ENCODE measurements around the gene FGF6. TPM values are rescaled to one million over a fixed set of nuclear protein-coding genes. Genes with fewer than 3 reads are reported as not detected.

The FGF6 gene
- total and polyA plus RNA-seq, 4 donors, result not detected

- H3K27ac ChIP-seq (ENCODE audit: low read depth in 1 of 2, low read length in 1 of 2), result no peak overlapping the region
- peaks cover 0 to 27% (median 19%) of the 10 kb centered on the region in 3 donors for H3K27me3 ChIP-seq (ENCODE audit: control insufficient read depth in 3 of 3, insufficient read depth in 3 of 3, low read length in 2 of 3)
- WGBS, 2 donors, result 75 to 88% methylated on average over 5 of the region's 5 CpGs
- DNase-seq (no peak), ATAC-seq (ENCODE audit: insufficient read depth, low FRiP score) (no peak)
- no peak overlapping the region for H3K9ac ChIP-seq (ENCODE audit: insufficient read depth in 1 of 2, low read length in 2 of 2)
- TF ChIP-seq CTCF (IDR thresholded peaks at IDR 0.05; ENCODE audit: control extremely low read depth, extremely low read depth), result no peak
- no peaks in the 10 kb centered on the region for H3K36me3 ChIP-seq (ENCODE audit: control insufficient read depth in 4 of 4, insufficient read depth in 4 of 4, low read length in 4 of 4)
- H3K4me1 ChIP-seq (ENCODE audit: control insufficient read depth in 5 of 5, insufficient read depth in 5 of 5, low read length in 5 of 5), result peaks cover 0 to 8% (median under 1%) of the 10 kb centered on the region in 5 donors
- H3K4me3 ChIP-seq, result no peak overlapping the region
- H3K9me3 ChIP-seq (ENCODE audit: control insufficient read depth in 4 of 4, insufficient read depth in 3 of 4, low read length in 3 of 4), result peaks cover 0 to under 1% (median 0%) of the 10 kb centered on the region in 4 donors
These were observed 25.4 kb downstream of the FGF6 start for GRCh38 chr12:4420138-4420670.

GRCh38 chr12:4418913-4419312, 26.7 kb downstream of the FGF6 start:
- Histone ChIP-seq H3K36me3 (ENCODE audit: control insufficient read depth in 4 of 4, insufficient read depth in 4 of 4, low read length in 4 of 4) (no peaks in the 10 kb centered on the region), H3K27me3 (ENCODE audit: control insufficient read depth in 3 of 3, insufficient read depth in 3 of 3, low read length in 2 of 3) (peaks cover 0 to 31% (median 20%) of the 10 kb centered on the region in 3 donors), H3K9me3 (ENCODE audit: control insufficient read depth in 4 of 4, insufficient read depth in 3 of 4, low read length in 3 of 4) (peaks cover 0 to 2% (median 0%) of the 10 kb centered on the region in 4 donors), H3K9ac (ENCODE audit: insufficient read depth in 1 of 2, low read length in 2 of 2) (no peak overlapping the region), H3K27ac (ENCODE audit: low read depth in 1 of 2, low read length in 1 of 2) (no peak overlapping the region), H3K4me1 (ENCODE audit: control insufficient read depth in 5 of 5, insufficient read depth in 5 of 5, low read length in 5 of 5) (peaks cover 0 to 5% (median 0%) of the 10 kb centered on the region in 5 donors), H3K4me3 (no peak overlapping the region)
- ATAC-seq (ENCODE audit: insufficient read depth, low FRiP score) (no peak), DNase-seq (no peak)
- WGBS, 2 donors, result 80 to 89% methylated on average over 5 of the region's 5 CpGs
- no peak for TF ChIP-seq CTCF (IDR thresholded peaks at IDR 0.05; ENCODE audit: control extremely low read depth, extremely low read depth)

DNA sequence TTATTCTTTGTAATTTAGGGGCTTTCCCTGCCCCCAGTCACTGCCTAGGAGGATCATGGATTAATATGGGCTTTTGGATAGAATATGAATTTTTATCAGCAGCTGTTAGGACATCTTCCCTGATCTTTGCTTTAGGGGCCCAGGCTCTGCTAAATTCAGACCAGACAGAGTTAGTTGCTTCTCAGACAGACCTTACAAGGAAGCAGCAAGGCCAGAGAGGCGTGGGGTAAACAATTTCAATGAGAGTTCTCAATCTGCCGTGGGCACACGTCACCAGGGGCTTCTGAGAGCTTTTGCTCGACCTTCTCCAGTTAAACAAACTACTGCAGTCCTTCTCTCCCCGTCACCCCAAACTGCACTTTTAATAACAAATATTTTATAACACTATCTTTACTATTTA, 27.7 kb downstream of the FGF6 start:
- Histone ChIP-seq H3K9me3 (ENCODE audit: control insufficient read depth in 4 of 4, insufficient read depth in 3 of 4, low read length in 3 of 4) (peaks cover 0 to 2% (median 0%) of the 10 kb centered on the region in 4 donors), H3K27me3 (ENCODE audit: control insufficient read depth in 3 of 3, insufficient read depth in 3 of 3, low read length in 2 of 3) (peaks cover 0 to 32% (median 22%) of the 10 kb centered on the region in 3 donors), H3K27ac (ENCODE audit: low read depth in 1 of 2, low read length in 1 of 2) (no peak overlapping the region), H3K4me1 (ENCODE audit: control insufficient read depth in 5 of 5, insufficient read depth in 5 of 5, low read length in 5 of 5) (peaks cover 0 to 5% (median 0%) of the 10 kb centered on the region in 5 donors), H3K4me3 (no peak overlapping the region), H3K36me3 (ENCODE audit: control insufficient read depth in 4 of 4, insufficient read depth in 4 of 4, low read length in 4 of 4) (no peaks in the 10 kb centered on the region), H3K9ac (ENCODE audit: insufficient read depth in 1 of 2, low read length in 2 of 2) (no peak overlapping the region)
- TF ChIP-seq CTCF (IDR thresholded peaks at IDR 0.05; ENCODE audit: control extremely low read depth, extremely low read depth), result no peak
- WGBS, 2 donors, result 35 to 70% methylated on average over 5 of the region's 5 CpGs
- ATAC-seq (ENCODE audit: insufficient read depth, low FRiP score), result no peak
- no peak for DNase-seq

DNA sequence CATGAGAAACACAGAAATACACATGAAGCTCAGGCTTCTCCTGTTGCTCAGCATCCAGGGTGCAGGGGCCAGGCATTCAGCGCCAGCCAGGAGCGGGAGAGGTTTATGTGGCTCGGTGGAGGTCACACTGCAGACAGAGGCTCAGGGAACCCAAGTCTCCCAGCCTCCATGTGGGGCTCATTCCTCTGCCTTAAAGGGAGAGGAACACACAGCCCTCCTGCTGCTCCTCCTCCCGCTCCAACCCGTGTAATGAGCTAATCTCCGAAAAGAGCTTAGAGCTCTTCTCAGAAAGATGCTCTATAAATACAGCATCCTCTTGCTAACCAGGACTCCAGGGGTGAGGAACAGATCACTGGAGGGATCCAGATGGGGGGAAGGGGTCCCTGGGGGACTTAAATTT, 28.2 kb downstream of the FGF6 start:
- DNase-seq (no peak), ATAC-seq (ENCODE audit: insufficient read depth, low FRiP score) (no peak)
- Histone ChIP-seq H3K36me3 (ENCODE audit: control insufficient read depth in 4 of 4, insufficient read depth in 4 of 4, low read length in 4 of 4) (no peaks in the 10 kb centered on the region), H3K27me3 (ENCODE audit: control insufficient read depth in 3 of 3, insufficient read depth in 3 of 3, low read length in 2 of 3) (peaks cover 0 to 37% (median 22%) of the 10 kb centered on the region in 3 donors), H3K4me1 (ENCODE audit: control insufficient read depth in 5 of 5, insufficient read depth in 5 of 5, low read length in 5 of 5) (peaks cover 0 to 5% (median 0%) of the 10 kb centered on the region in 5 donors), H3K9me3 (ENCODE audit: control insufficient read depth in 4 of 4, insufficient read depth in 3 of 4, low read length in 3 of 4) (peaks cover 0 to 2% (median 0%) of the 10 kb centered on the region in 4 donors), H3K9ac (ENCODE audit: insufficient read depth in 1 of 2, low read length in 2 of 2) (no peak overlapping the region), H3K4me3 (no peak overlapping the region), H3K27ac (ENCODE audit: low read depth in 1 of 2, low read length in 1 of 2) (no peak overlapping the region)
- TF ChIP-seq CTCF (IDR thresholded peaks at IDR 0.05; ENCODE audit: control extremely low read depth, extremely low read depth), result no peak
- WGBS, 2 donors, result 63 to 76% methylated on average over 6 of the region's 6 CpGs
